GM21576 (cell line): ENCODE data around the gene SLC66A2.

ENCODE experiments used
- ATAC-seq: cut with Tn5 transposase; IDR thresholded peaks from one replicate; pipeline ENCODE4 v1.9.1; 2021; ENCODE audit warnings: mild to moderate bottlenecking, moderate library complexity; ENCODE audit not compliant: unreplicated experiment

Gene SLC66A2

GRCh38 chr18:79904357-79905147, 46.9 kb downstream of the SLC66A2 start:
- no peak for ATAC-seq

GRCh38 chr18:79903787-79904356, 47.6 kb downstream of the SLC66A2 start:
- no peak for ATAC-seq

- no peak for ATAC-seq
These were observed 48.3 kb downstream of the SLC66A2 start for GRCh38 chr18:79903071-79903635.

- ATAC-seq, result no peak
These were observed 48.8 kb downstream of the SLC66A2 start for GRCh38 chr18:79902640-79903039.

- no peak for ATAC-seq
These were observed 49.4 kb downstream of the SLC66A2 start for GRCh38 chr18:79902075-79902474.

- no peak for ATAC-seq
These were observed 49.8 kb downstream of the SLC66A2 start for GRCh38 chr18:79901665-79902064.

GRCh38 chr18:79900610-79901570, 50.6 kb downstream of the SLC66A2 start:
- ATAC-seq, result no peak

GRCh38 chr18:79899609-79900445, 51.6 kb downstream of the SLC66A2 start:
- ATAC-seq, result no peak

- ATAC-seq, result no peak
These were observed 52.4 kb downstream of the SLC66A2 start for GRCh38 chr18:79898952-79899608.

- ATAC-seq, result no peak
These were observed 53.4 kb downstream of the SLC66A2 start for GRCh38 chr18:79897940-79898625.

- no peak for ATAC-seq
These were observed 54.7 kb downstream of the SLC66A2 start for GRCh38 chr18:79896738-79897137.

GRCh38 chr18:79890674-79891073, 60.8 kb downstream of the SLC66A2 start:
- ATAC-seq, result no peak

GRCh38 chr18:79889569-79889968, 61.9 kb downstream of the SLC66A2 start:
- ATAC-seq, result no peak

GRCh38 chr18:79888016-79888415, 63.4 kb downstream of the SLC66A2 start:
- no peak for ATAC-seq

- ATAC-seq, result no peak
These were observed 64.1 kb downstream of the SLC66A2 start for GRCh38 chr18:79887181-79888000.

GRCh38 chr18:79884963-79885728, 66.3 kb downstream of the SLC66A2 start:
- ATAC-seq, result no peak

- no peak for ATAC-seq
These were observed 67.0 kb downstream of the SLC66A2 start for GRCh38 chr18:79884294-79884962.
